ENCODE measurements around the gene CACNB2.

The CACNB2 gene

GRCh38 chr10:18312374-18313139 is 172.3 kb downstream of the CACNB2 start:
- peak in 2 of 3 experiments; percentile 25 to 34 for TF ChIP-seq CTCF (IDR thresholded peaks at IDR 0.05; ENCODE audit: unreplicated experiment in 3 of 3)
- Mint-ChIP-seq H3K27ac (peak overlapping the region; percentile 5 to 63 (median 19)), H3K27me3 (ENCODE audit: low read depth) (no peaks in the 10 kb centered on the region), H3K36me3 (ENCODE audit: low read depth) (no peaks in the 10 kb centered on the region), H3K4me1 (peaks cover 17% of the 10 kb centered on the region), H3K4me3 (no peak overlapping the region), H3K9me3 (no peaks in the 10 kb centered on the region)

GRCh38 chr10:18313140-18313530 is 172.9 kb downstream of the CACNB2 start:
- no peak for TF ChIP-seq CTCF (IDR thresholded peaks at IDR 0.05; ENCODE audit: unreplicated experiment in 3 of 3)
- H3K9me3 Mint-ChIP-seq: no peaks in the 10 kb centered on the region
- H3K4me3 Mint-ChIP-seq: peak overlapping the region in 1 of 3 experiments; percentile 13
- H3K4me1 Mint-ChIP-seq: peaks cover 17% of the 10 kb centered on the region
- peak overlapping the region; percentile 5 to 63 (median 19) for H3K27ac Mint-ChIP-seq
- H3K36me3 Mint-ChIP-seq (ENCODE audit: low read depth): no peaks in the 10 kb centered on the region
- H3K27me3 Mint-ChIP-seq (ENCODE audit: low read depth): no peaks in the 10 kb centered on the region

- Mint-ChIP-seq H3K9me3 (no peaks in the 10 kb centered on the region), H3K36me3 (ENCODE audit: low read depth) (no peaks in the 10 kb centered on the region), H3K4me3 (no peak overlapping the region), H3K27ac (peak overlapping the region in 1 of 3 experiments; percentile 19), H3K4me1 (peaks cover 17% of the 10 kb centered on the region), H3K27me3 (ENCODE audit: low read depth) (no peaks in the 10 kb centered on the region)
- TF ChIP-seq CTCF (IDR thresholded peaks at IDR 0.05; ENCODE audit: unreplicated experiment in 3 of 3): no peak
Measured at GRCh38 chr10:18313626-18314025, 173.4 kb downstream of the CACNB2 start.

- Mint-ChIP-seq H3K27ac (no peak overlapping the region), H3K4me1 (no peaks in the 10 kb centered on the region), H3K4me3 (no peak overlapping the region), H3K36me3 (ENCODE audit: low read depth) (no peaks in the 10 kb centered on the region), H3K27me3 (ENCODE audit: low read depth) (no peaks in the 10 kb centered on the region), H3K9me3 (peaks cover 3% of the 10 kb centered on the region)
- TF ChIP-seq CTCF (IDR thresholded peaks at IDR 0.05; ENCODE audit: unreplicated experiment in 3 of 3): no peak
Measured at GRCh38 chr10:18319628-18320027, 179.4 kb downstream of the CACNB2 start.

GRCh38 chr10:18321371-18321770 is 181.1 kb downstream of the CACNB2 start:
- Mint-ChIP-seq H3K27me3 (ENCODE audit: low read depth) (no peaks in the 10 kb centered on the region), H3K27ac (no peak overlapping the region), H3K36me3 (ENCODE audit: low read depth) (no peaks in the 10 kb centered on the region), H3K4me3 (no peak overlapping the region), H3K9me3 (peaks cover 3% of the 10 kb centered on the region), H3K4me1 (peaks cover 6% of the 10 kb centered on the region)
- no peak for TF ChIP-seq CTCF (IDR thresholded peaks at IDR 0.05; ENCODE audit: unreplicated experiment in 3 of 3)

GRCh38 chr10:18323916-18324315 is 183.7 kb downstream of the CACNB2 start:
- Mint-ChIP-seq H3K4me1 (peaks cover 7% of the 10 kb centered on the region), H3K9me3 (peaks cover 3% of the 10 kb centered on the region), H3K27ac (no peak overlapping the region), H3K4me3 (no peak overlapping the region), H3K27me3 (ENCODE audit: low read depth) (no peaks in the 10 kb centered on the region), H3K36me3 (ENCODE audit: low read depth) (no peaks in the 10 kb centered on the region)
- no peak for TF ChIP-seq CTCF (IDR thresholded peaks at IDR 0.05; ENCODE audit: unreplicated experiment in 3 of 3)
